Measurements from ENCODE around the gene PARP14. TPM values are rescaled to one million over a fixed set of nuclear protein-coding genes. Genes with fewer than 3 reads are reported as not detected.

Gene PARP14
- total RNA-seq, 1 experiment from 2014 or later, result 17.4 TPM

- no peak overlapping the region for H2AK5ac ChIP-seq (ENCODE audit: insufficient read length, low read length)
- no peak overlapping the region for H4K91ac ChIP-seq (ENCODE audit: insufficient read length, low read depth, low read length)
- no peak overlapping the region for H4K8ac ChIP-seq (replicated peaks; ENCODE audit: insufficient read length, low read depth, low read length)
- H3K4me1 ChIP-seq (ENCODE audit: insufficient read depth, low read length), result no peaks in the 10 kb centered on the region; the same call in 1 of the 2 replicates
- H3K27ac Mint-ChIP-seq, result no peak overlapping the region
- H3K27me3 Mint-ChIP-seq (ENCODE audit: low read depth), result peaks cover 18% of the 10 kb centered on the region
- H4K20me1 ChIP-seq (ENCODE audit: control insufficient read depth, insufficient read depth, insufficient read length), result no peaks in the 10 kb centered on the region
- H2BK20ac ChIP-seq (ENCODE audit: low read depth, low read length, poor library complexity, severe bottlenecking), result no peak overlapping the region
- TF ChIP-seq CTCF (conservative IDR thresholded peaks at IDR 0.05), result no peak
- no peaks in the 10 kb centered on the region for H3K23me2 ChIP-seq (ENCODE audit: insufficient read length, low read depth, low read length, poor library complexity, severe bottlenecking)
- no peak overlapping the region for H2BK15ac ChIP-seq (ENCODE audit: low read depth, low read length)
- H3K79me2 ChIP-seq (ENCODE audit: insufficient read depth, low read length), result no peaks in the 10 kb centered on the region
- no peak overlapping the region for H3T11ph ChIP-seq (ENCODE audit: low read length)
- H3K9me3 ChIP-seq (ENCODE audit: control insufficient read depth, low read depth, low read length), result no peaks in the 10 kb centered on the region
- H3K9me3 Mint-ChIP-seq, result no peaks in the 10 kb centered on the region
- H3K18ac ChIP-seq (ENCODE audit: insufficient read length, low read depth, low read length), result no peak overlapping the region
- H3K14ac ChIP-seq (ENCODE audit: insufficient read depth, low read length), result no peak overlapping the region
- H3K9ac ChIP-seq (ENCODE audit: extremely low read depth, insufficient read length, low read length), result no peak overlapping the region
- H3K27ac ChIP-seq (ENCODE audit: insufficient read length, low read depth, low read length), result no peak overlapping the region
- no peaks in the 10 kb centered on the region for H3K79me1 ChIP-seq (ENCODE audit: insufficient read depth, low read depth, low read length, poor library complexity, severe bottlenecking)
- no peak overlapping the region for H2BK120ac ChIP-seq (ENCODE audit: low read depth, low read length, poor library complexity, severe bottlenecking)
- H3K4me3 Mint-ChIP-seq, result no peak overlapping the region
- no peak overlapping the region for H3K4ac ChIP-seq (ENCODE audit: low read depth, low read length)
- no peaks in the 10 kb centered on the region for H3K36me3 Mint-ChIP-seq (ENCODE audit: insufficient read depth in 1 of 3, low read depth in 3 of 3)
- no peak for DNase-seq
- H3K4me1 Mint-ChIP-seq, result peaks cover 10 to 13% of the 10 kb centered on the region in 2 experiments
- WGBS (ENCODE audit: extremely low coverage, insufficient read length, low lambda C conversion rate), result no CpG with 5 or more reads among the region's 2 CpGs
- H3K56ac ChIP-seq (ENCODE audit: insufficient read length, low read depth, low read length), result no peak overlapping the region
- no peak overlapping the region for H4K5ac ChIP-seq (ENCODE audit: insufficient read length, low read depth, low read length)
- H3K4me2 ChIP-seq (ENCODE audit: insufficient read depth, insufficient read length, low read length), result no peak overlapping the region
- H3K23ac ChIP-seq (ENCODE audit: insufficient read length, low read depth, low read length), result no peak overlapping the region
- no peak overlapping the region for H2BK12ac ChIP-seq (ENCODE audit: insufficient read length, low read depth, low read length)
- H2BK5ac ChIP-seq (ENCODE audit: insufficient read length, low read length), result no peak overlapping the region
- H2AFZ ChIP-seq (ENCODE audit: low read length), result no peak overlapping the region
- no peaks in the 10 kb centered on the region for H3K27me3 ChIP-seq (ENCODE audit: insufficient read depth, low read length)
Observed at GRCh38 chr3:122642935-122643334, 37.7 kb upstream of the PARP14 start.
